ENCODE measurements around the gene PKD2L1.

DNA sequence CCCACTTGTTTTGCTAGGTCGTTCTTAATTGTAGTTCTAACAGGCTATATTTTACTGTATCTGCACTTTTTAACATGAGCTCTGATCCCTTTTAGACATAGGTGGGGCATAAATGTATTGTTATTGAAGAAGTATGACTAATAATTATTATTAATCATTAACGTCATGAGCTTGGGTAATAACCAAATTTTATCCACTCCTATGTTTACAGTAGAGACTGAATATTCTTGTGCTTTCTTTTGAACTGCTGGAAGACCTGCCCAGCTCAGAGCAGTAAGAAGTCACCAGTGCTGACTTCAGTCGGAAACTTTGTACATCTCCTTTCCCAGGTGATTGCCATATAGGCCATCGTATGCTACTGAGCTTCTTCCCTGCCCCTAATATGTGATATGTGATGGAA lies 18.7 kb downstream of the PKD2L1 start:
- TF ChIP-seq, protein P1, sequence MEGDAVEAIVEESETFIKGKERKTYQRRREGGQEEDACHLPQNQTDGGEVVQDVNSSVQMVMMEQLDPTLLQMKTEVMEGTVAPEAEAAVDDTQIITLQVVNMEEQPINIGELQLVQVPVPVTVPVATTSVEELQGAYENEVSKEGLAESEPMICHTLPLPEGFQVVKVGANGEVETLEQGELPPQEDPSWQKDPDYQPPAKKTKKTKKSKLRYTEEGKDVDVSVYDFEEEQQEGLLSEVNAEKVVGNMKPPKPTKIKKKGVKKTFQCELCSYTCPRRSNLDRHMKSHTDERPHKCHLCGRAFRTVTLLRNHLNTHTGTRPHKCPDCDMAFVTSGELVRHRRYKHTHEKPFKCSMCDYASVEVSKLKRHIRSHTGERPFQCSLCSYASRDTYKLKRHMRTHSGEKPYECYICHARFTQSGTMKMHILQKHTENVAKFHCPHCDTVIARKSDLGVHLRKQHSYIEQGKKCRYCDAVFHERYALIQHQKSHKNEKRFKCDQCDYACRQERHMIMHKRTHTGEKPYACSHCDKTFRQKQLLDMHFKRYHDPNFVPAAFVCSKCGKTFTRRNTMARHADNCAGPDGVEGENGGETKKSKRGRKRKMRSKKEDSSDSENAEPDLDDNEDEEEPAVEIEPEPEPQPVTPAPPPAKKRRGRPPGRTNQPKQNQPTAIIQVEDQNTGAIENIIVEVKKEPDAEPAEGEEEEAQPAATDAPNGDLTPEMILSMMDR (IDR thresholded peaks at IDR 0.05) = no peak
- no peak for TF ChIP-seq POLR2A (IDR thresholded peaks at IDR 0.05)
